Effector memory CD8-positive, alpha-beta T cell (primary cell): ENCODE data around the gene VPS33A.

Source experiments
- ATAC-seq: fragments of 150-1000 bp; cut with Tn5 transposase; replicated peaks from 2 replicates; pipeline ENCODE4 v1.10.0; 2021; ENCODE audit warnings: mild to moderate bottlenecking, moderate library complexity
- DNase-seq, 3 experiments: peaks; one replicate each; pipeline ENCODE4 v3.0.0; 2021
- H3K27ac Mint-ChIP-seq, 2 donors: one replicate each; pipeline ENCODE4 v1.8.0; 2022; ENCODE audit warnings: mild to moderate bottlenecking in 2 of 2, mixed read lengths in 2 of 2, moderate library complexity in 2 of 2
- H3K27me3 Mint-ChIP-seq, 2 donors: one replicate each; pipeline ENCODE4 v1.8.0; 2022; ENCODE audit warnings: mixed read lengths in 2 of 2
- H3K36me3 Mint-ChIP-seq: one replicate; pipeline ENCODE4 v1.8.0; 2022; ENCODE audit warnings: mild to moderate bottlenecking, moderate library complexity, mixed read lengths; ENCODE audit not compliant: insufficient read depth
- H3K4me1 Mint-ChIP-seq, 2 donors: one replicate each; pipeline ENCODE4 v1.8.0; 2022; ENCODE audit warnings: low read depth in 2 of 2, mixed read lengths in 2 of 2
- H3K4me3 Mint-ChIP-seq, 2 donors: one replicate each; pipeline ENCODE4 v1.8.0; 2022; ENCODE audit warnings: mild to moderate bottlenecking in 2 of 2, mixed read lengths in 2 of 2, moderate library complexity in 2 of 2
- H3K9me3 Mint-ChIP-seq, 2 donors: one replicate each; pipeline ENCODE4 v1.8.0; 2022; ENCODE audit warnings: mixed read lengths in 2 of 2

Gene VPS33A

DNA sequence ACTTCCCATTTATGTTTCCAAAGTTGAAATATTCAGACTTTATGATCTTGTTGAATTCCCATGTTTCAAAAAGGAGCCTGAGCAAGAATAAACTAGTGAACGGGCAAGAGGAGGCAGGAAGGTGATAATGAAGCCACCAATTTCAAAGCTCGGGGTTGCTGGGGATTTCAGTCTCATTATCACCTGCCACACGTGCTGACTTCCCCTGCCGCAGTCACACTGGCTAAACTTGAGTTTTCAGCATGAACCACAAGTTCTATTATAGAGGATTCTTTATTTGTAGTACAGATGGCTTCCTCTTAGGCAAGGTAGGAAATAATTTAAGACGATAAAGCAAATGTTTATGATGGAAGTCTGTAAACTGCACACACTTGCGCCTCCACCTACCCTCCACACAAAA lies 22.3 kb downstream of the VPS33A start:
- Mint-ChIP-seq H3K4me1 (peaks cover 21 to 36% of the 10 kb centered on the region in 2 donors), H3K4me3 (peak overlapping the region; percentile 85 to 91)
- peak; percentile 62 for ATAC-seq

DNA sequence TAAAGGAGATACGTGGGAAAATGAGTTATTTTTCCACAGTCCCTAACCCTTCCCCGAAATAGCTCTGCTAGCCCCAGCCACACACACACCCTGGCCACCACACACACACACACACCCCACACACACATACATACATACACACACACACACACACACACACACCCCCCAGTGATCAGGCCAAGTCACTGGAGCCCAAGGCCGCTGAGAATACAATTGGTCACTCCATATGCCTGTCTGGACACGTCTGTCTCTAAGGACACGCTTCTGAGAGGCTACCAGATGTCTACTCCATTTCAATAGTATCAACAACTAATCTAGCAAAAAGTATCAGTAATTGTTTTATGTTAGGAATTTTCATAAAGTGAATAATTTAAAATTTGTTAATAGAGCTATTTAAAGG lies 27.4 kb downstream of the VPS33A start:
- H3K9me3 Mint-ChIP-seq: no peaks in the 10 kb centered on the region
- DNase-seq: no peak

More for the DNA sequence above, 22.3 kb downstream of the VPS33A start:
- peak; percentile 12 to 31 (median 14) for DNase-seq
- H3K27ac Mint-ChIP-seq: peak overlapping the region; percentile 89 to 92
- no peaks in the 10 kb centered on the region for H3K9me3 Mint-ChIP-seq
- H3K36me3 Mint-ChIP-seq: peaks cover 37% of the 10 kb centered on the region
- no peaks in the 10 kb centered on the region for H3K27me3 Mint-ChIP-seq

DNA sequence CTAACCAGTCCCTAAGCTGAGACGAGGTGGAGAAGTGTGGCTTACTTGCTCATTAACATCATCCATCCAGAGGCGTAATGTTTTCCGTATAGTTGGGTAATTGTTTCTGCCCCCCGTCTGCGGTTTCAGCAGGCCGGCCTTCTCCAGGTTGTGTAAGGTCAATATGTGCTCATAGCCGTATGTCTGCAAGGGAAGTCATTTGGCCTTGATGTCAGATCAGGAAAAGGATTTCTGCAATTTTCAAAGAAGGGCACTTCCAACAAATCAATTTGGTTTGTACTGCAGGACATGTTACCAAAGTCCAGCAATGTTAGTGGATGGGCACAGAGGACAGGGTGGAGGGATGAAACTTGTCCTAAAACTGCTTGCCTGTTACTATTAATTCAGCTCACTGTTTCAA lies 30.6 kb downstream of the VPS33A start:
- peaks cover 85% of the 10 kb centered on the region for H3K36me3 Mint-ChIP-seq
- DNase-seq (no peak), ATAC-seq (no peak)
- H3K27ac Mint-ChIP-seq: no peak overlapping the region
- peaks cover 2 to 7% of the 10 kb centered on the region in 2 donors for H3K4me1 Mint-ChIP-seq
- no peak overlapping the region for H3K4me3 Mint-ChIP-seq
- no peaks in the 10 kb centered on the region for H3K9me3 Mint-ChIP-seq
- H3K27me3 Mint-ChIP-seq: no peaks in the 10 kb centered on the region

More for the DNA sequence above, 27.4 kb downstream of the VPS33A start:
- Mint-ChIP-seq H3K4me3 (no peak overlapping the region), H3K4me1 (peaks cover 8 to 18% of the 10 kb centered on the region in 2 donors), H3K27ac (peak overlapping the region in 1 of 2 donors; percentile 72), H3K36me3 (peaks cover 79% of the 10 kb centered on the region), H3K27me3 (no peaks in the 10 kb centered on the region)
- ATAC-seq: no peak

DNA sequence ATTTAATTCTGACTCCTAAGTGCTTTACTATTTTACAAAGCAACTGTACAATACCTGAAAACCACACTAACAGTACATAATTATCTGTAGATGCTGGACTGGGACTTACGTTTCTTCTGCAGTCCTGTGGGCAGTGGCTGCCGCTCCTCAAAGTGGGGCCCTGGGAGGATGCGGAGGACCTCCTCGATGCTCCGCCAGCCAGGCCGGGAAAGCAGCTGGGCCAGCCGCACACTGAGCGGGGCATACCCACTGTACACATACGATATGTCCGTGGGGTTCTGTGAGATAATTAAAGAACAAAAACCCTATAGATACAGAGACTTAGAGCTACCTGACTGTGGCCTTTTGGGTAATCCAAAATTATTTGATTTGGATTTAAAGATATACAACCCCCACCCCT lies 33.6 kb downstream of the VPS33A start:
- Mint-ChIP-seq H3K9me3 (no peaks in the 10 kb centered on the region), H3K4me1 (peaks cover 12% of the 10 kb centered on the region in 2 donors), H3K4me3 (no peak overlapping the region)

DNA sequence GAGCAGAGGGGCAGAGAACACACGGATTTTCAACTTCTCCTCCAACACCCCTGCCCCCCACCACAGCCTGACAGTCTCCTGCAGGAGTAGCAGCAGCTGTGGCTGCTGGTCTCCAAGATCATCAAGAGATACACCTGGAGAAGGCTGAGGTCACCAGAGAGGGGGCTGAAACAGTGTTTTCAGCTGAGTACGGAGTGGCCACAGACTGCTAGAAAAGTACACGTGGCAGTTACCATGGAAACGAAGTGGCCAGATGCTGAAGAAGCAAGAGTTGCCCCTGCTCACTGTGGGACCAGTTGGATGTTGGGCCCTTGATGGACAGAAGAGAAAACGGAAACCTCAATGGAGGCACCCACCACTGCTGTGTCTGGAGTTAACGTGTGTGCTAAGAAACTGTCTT lies 35.5 kb downstream of the VPS33A start:
- ATAC-seq (no peak), DNase-seq (no peak)
- H3K27me3 Mint-ChIP-seq: no peaks in the 10 kb centered on the region
- peaks cover 62% of the 10 kb centered on the region for H3K36me3 Mint-ChIP-seq
- no peaks in the 10 kb centered on the region for H3K9me3 Mint-ChIP-seq
- peaks cover 23 to 24% of the 10 kb centered on the region in 2 donors for H3K4me1 Mint-ChIP-seq
- H3K4me3 Mint-ChIP-seq: no peak overlapping the region
- no peak overlapping the region for H3K27ac Mint-ChIP-seq

More for the DNA sequence above, 33.6 kb downstream of the VPS33A start:
- Mint-ChIP-seq H3K36me3 (peaks cover 70% of the 10 kb centered on the region), H3K27me3 (no peaks in the 10 kb centered on the region), H3K27ac (no peak overlapping the region)
- no peak for ATAC-seq
- no peak for DNase-seq

- ATAC-seq (no peak), DNase-seq (no peak)
- Mint-ChIP-seq H3K9me3 (no peaks in the 10 kb centered on the region), H3K4me3 (peak overlapping the region; percentile 85 to 94), H3K4me1 (peaks cover 35 to 38% of the 10 kb centered on the region in 2 donors), H3K27me3 (no peaks in the 10 kb centered on the region), H3K27ac (peak overlapping the region; percentile 84 to 92), H3K36me3 (peaks cover 58% of the 10 kb centered on the region)
Observed at GRCh38 chr12:122228092-122228491, 38.2 kb downstream of the VPS33A start.

- Mint-ChIP-seq H3K4me1 (peaks cover 39 to 41% of the 10 kb centered on the region in 2 donors), H3K9me3 (no peaks in the 10 kb centered on the region), H3K4me3 (peak overlapping the region; percentile 85 to 94), H3K27ac (peak overlapping the region; percentile 84 to 92), H3K36me3 (peaks cover 58% of the 10 kb centered on the region), H3K27me3 (no peaks in the 10 kb centered on the region)
- DNase-seq (peak; percentile 87 to 88 (median 87)), ATAC-seq (peak; percentile 68)
Observed at GRCh38 chr12:122227341-122227740, 39.0 kb downstream of the VPS33A start.

- peaks cover 58% of the 10 kb centered on the region for H3K36me3 Mint-ChIP-seq
Observed at GRCh38 chr12:122226366-122227125, 39.7 kb downstream of the VPS33A start.

GRCh38 chr12:122225683-122226365 lies 40.5 kb downstream of the VPS33A start, which contains the start of gene DIABLO:
Gene DIABLO, minus strand, starts transcription at chr12:122226052. Its CDS starts 38 bp downstream, at chr12:122226014.
- DNase-seq (peak; percentile 98 to 100 (median 99)), ATAC-seq (peak; percentile 77)
- H3K9me3 Mint-ChIP-seq: no peaks in the 10 kb centered on the region
- no peaks in the 10 kb centered on the region for H3K27me3 Mint-ChIP-seq
- H3K4me3 Mint-ChIP-seq: peak within 1 kb of the TSS; percentile 85 to 94
- peaks cover 65% of the 10 kb centered on the region for H3K36me3 Mint-ChIP-seq
- H3K27ac Mint-ChIP-seq: peak within 1 kb of the TSS; percentile 95 to 98
- H3K4me1 Mint-ChIP-seq: peaks cover 41 to 42% of the 10 kb centered on the region in 2 donors

More at GRCh38 chr12:122226366-122227125, 39.7 kb downstream of the VPS33A start:
- ATAC-seq (no peak), DNase-seq (peak in 1 of 3 experiments; percentile 12)
- Mint-ChIP-seq H3K4me3 (peak overlapping the region; percentile 85 to 94), H3K9me3 (no peaks in the 10 kb centered on the region), H3K4me1 (peaks cover 39 to 41% of the 10 kb centered on the region in 2 donors), H3K27me3 (no peaks in the 10 kb centered on the region), H3K27ac (peak overlapping the region; percentile 95 to 98)

DNA sequence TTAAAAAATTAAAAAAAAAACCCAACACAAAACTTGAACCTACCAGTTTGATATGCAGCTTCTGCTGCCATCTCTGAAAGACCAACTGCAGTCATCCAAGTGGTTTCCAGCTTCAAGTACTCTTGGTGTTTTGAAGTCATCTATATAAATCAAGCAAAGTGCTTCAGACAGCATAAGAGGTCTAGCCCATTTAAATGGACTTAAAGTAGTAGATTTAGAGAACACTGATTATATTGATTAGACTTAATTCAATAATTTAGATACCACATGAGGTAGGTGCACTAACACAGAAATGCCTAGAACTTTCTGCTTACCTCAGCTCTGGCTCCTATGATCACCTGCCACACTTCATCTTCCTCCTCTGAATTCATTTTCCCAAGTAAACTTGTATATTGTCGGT lies 49.8 kb downstream of the VPS33A start:
- Mint-ChIP-seq H3K27me3 (no peaks in the 10 kb centered on the region), H3K4me1 (peaks cover 0 to 8% of the 10 kb centered on the region in 2 donors), H3K27ac (no peak overlapping the region), H3K36me3 (peaks cover 96% of the 10 kb centered on the region), H3K9me3 (no peaks in the 10 kb centered on the region), H3K4me3 (no peak overlapping the region)
- no peak for DNase-seq
- ATAC-seq: no peak

DNA sequence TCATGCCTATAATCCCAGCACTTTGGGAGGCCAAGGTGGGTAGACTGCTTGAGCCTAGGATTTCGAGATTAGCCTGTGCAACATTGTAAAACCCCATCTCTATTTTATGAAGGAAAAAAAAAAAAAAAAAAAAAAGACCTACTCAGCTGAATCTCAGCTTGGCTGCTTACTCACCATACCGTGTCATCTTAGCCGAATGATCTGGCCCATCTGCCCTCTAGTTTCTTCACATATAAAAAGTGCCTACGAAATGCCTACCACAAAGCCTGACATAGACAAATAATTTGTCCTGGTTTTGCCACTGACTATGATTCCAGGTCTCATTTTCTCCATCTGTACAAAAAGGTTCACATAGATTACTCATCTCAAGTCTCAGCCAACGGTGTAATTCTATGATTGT lies 50.5 kb downstream of the VPS33A start:
- Mint-ChIP-seq H3K36me3 (peaks cover 96% of the 10 kb centered on the region), H3K4me1 (peaks cover 0 to 5% of the 10 kb centered on the region in 2 donors), H3K27ac (no peak overlapping the region), H3K4me3 (no peak overlapping the region), H3K27me3 (no peaks in the 10 kb centered on the region), H3K9me3 (no peaks in the 10 kb centered on the region)
- no peak for DNase-seq
- no peak for ATAC-seq

- H3K36me3 Mint-ChIP-seq: peaks cover 80% of the 10 kb centered on the region
- no peaks in the 10 kb centered on the region for H3K9me3 Mint-ChIP-seq
- no peak overlapping the region for H3K4me3 Mint-ChIP-seq
- peak overlapping the region in 1 of 2 donors; percentile 60 for H3K27ac Mint-ChIP-seq
- H3K4me1 Mint-ChIP-seq: peaks cover 9 to 10% of the 10 kb centered on the region in 2 donors
- DNase-seq: no peak
- ATAC-seq: no peak
- peaks cover 0 to 8% of the 10 kb centered on the region in 2 donors for H3K27me3 Mint-ChIP-seq
Observed at GRCh38 chr12:122208073-122208820, 58.0 kb downstream of the VPS33A start.

DNA sequence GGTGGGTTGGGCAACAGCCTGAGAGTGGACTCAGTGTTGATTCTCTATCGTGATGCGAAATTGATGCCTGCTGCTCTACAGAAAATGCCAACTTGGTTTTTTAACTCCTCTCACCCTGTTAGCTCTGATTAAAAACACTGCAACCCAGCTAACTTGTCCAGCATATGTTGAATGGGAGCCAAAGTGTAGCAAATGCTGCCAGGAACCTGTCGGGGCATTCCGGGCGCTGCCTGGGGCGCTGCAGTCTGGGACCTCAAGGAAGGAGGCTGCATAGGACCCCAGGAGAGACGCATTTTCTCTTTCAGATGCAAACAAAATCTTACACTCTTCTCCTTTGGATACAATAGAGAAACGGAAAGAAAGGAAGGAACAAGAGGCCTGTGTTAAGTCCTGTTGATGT lies 58.9 kb downstream of the VPS33A start:
- DNase-seq (no peak), ATAC-seq (no peak)
- H3K27ac Mint-ChIP-seq: peak overlapping the region; percentile 18 to 60
- H3K9me3 Mint-ChIP-seq: no peaks in the 10 kb centered on the region
- peaks cover 0 to 8% of the 10 kb centered on the region in 2 donors for H3K27me3 Mint-ChIP-seq
- H3K4me3 Mint-ChIP-seq: no peak overlapping the region
- peaks cover 9 to 12% of the 10 kb centered on the region in 2 donors for H3K4me1 Mint-ChIP-seq
- H3K36me3 Mint-ChIP-seq: peaks cover 73% of the 10 kb centered on the region
